HEK293 (cell line): Measurements from ENCODE around the gene CADM3.

Experiments used
- KLF1 ChIP-seq: fragments of 450-650 bp; formaldehyde crosslinking; IDR thresholded peaks from 2 replicates; pipeline ENCODE4 v1.5.1; 2016; ENCODE audit warnings: missing biosample characterization, missing genetic modification characterization
- KLF9 ChIP-seq: fragments of 450-650 bp; formaldehyde crosslinking; IDR thresholded peaks from 2 replicates; pipeline ENCODE4 v1.5.1; 2016; ENCODE audit warnings: missing biosample characterization, missing genetic modification characterization, low read depth
- ZNF335 ChIP-seq: fragments of 450-650 bp; formaldehyde crosslinking; conservative IDR thresholded peaks from 2 replicates; pipeline ENCODE4 v1.5.1; 2016; ENCODE audit warnings: missing biosample characterization, missing genetic modification characterization
- TF ChIP-seq, protein P1 (sequence below): fragments of 450-650 bp; formaldehyde crosslinking; IDR thresholded peaks from 2 replicates; pipeline ENCODE4 v1.5.1; 2016; ENCODE audit warnings: missing biosample characterization, missing genetic modification characterization
- TF ChIP-seq, protein P2 (sequence below): fragments of 450-650 bp; IDR thresholded peaks from 2 replicates; pipeline ENCODE4 v1.5.1; 2018; ENCODE audit warnings: missing biosample characterization, mild to moderate bottlenecking, missing genetic modification characterization
- TF ChIP-seq, protein P3 (sequence below): fragments of 450-650 bp; formaldehyde crosslinking; IDR thresholded peaks from 2 replicates; pipeline ENCODE4 v1.5.1; 2016; ENCODE audit warnings: missing biosample characterization, missing genetic modification characterization

DNA sequence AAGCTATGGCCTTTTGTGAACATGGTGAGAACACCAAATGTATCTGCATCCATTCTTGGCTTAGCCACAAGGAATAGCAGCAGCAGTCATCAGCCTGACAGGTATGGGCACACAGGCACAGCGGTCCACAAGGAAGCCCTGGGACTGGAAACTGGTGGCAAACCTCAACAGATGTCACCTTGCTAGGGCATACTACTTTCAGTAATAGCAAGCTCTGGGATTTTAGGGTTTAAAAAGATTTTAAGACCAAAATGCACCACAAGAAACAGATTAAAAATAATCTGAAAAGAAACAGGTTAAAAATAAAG is 9.7 kb upstream of the CADM3 start:
- TF ChIP-seq ZNF335 (tag by site-specific recombination) (no peak), KLF9 (tag by site-specific recombination) (no peak), KLF1 (no peak)
- TF ChIP-seq, protein P1, sequence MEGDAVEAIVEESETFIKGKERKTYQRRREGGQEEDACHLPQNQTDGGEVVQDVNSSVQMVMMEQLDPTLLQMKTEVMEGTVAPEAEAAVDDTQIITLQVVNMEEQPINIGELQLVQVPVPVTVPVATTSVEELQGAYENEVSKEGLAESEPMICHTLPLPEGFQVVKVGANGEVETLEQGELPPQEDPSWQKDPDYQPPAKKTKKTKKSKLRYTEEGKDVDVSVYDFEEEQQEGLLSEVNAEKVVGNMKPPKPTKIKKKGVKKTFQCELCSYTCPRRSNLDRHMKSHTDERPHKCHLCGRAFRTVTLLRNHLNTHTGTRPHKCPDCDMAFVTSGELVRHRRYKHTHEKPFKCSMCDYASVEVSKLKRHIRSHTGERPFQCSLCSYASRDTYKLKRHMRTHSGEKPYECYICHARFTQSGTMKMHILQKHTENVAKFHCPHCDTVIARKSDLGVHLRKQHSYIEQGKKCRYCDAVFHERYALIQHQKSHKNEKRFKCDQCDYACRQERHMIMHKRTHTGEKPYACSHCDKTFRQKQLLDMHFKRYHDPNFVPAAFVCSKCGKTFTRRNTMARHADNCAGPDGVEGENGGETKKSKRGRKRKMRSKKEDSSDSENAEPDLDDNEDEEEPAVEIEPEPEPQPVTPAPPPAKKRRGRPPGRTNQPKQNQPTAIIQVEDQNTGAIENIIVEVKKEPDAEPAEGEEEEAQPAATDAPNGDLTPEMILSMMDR (tag by site-specific recombination) = no peak
- TF ChIP-seq, protein P2, sequence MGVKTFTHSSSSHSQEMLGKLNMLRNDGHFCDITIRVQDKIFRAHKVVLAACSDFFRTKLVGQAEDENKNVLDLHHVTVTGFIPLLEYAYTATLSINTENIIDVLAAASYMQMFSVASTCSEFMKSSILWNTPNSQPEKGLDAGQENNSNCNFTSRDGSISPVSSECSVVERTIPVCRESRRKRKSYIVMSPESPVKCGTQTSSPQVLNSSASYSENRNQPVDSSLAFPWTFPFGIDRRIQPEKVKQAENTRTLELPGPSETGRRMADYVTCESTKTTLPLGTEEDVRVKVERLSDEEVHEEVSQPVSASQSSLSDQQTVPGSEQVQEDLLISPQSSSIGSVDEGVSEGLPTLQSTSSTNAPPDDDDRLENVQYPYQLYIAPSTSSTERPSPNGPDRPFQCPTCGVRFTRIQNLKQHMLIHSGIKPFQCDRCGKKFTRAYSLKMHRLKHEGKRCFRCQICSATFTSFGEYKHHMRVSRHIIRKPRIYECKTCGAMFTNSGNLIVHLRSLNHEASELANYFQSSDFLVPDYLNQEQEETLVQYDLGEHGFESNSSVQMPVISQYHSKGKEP (tag by site-specific recombination) = no peak
- TF ChIP-seq, protein P3, sequence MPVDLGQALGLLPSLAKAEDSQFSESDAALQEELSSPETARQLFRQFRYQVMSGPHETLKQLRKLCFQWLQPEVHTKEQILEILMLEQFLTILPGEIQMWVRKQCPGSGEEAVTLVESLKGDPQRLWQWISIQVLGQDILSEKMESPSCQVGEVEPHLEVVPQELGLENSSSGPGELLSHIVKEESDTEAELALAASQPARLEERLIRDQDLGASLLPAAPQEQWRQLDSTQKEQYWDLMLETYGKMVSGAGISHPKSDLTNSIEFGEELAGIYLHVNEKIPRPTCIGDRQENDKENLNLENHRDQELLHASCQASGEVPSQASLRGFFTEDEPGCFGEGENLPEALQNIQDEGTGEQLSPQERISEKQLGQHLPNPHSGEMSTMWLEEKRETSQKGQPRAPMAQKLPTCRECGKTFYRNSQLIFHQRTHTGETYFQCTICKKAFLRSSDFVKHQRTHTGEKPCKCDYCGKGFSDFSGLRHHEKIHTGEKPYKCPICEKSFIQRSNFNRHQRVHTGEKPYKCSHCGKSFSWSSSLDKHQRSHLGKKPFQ = no peak
